GM12878 (cell line): ENCODE results near the gene FOXP1. TPM values are rescaled to one million over a fixed set of nuclear protein-coding genes. Genes with fewer than 3 reads are reported as not detected.

Experiments
- ATAC-seq: fragments of 200-7000 bp; cut with Tn5 transposase; 3 replicates; pipeline ENCODE4 v1.9.1; 2020; ENCODE audit warnings: mild to moderate bottlenecking, moderate library complexity
- BruUV-seq: library from RNA; stranded (reverse); fragments of 400-500 nt; replicated peaks from 2 replicates; lab custom pipeline; 2021; lab: Mats Ljungman, UMichigan
- CTCF ChIA-PET: fragments of 300-600 bp; sonication (Branson Sonifier 250); formaldehyde crosslinking; extraction: SDS; loops from one replicate; lab custom pipeline; 2021; ENCODE audit warnings: inconsistent platforms; lab: Yijun Ruan, JAX
- POLR2A ChIA-PET: fragments of 350-600 bp; formaldehyde crosslinking; extraction: SDS; loops from one replicate; lab custom pipeline; 2021; ENCODE audit warnings: inconsistent platforms; lab: Charles Lee
- RAD21 ChIA-PET: fragments of 300-600 bp; sonication (Branson Sonifier 250); formaldehyde crosslinking; loops from one replicate; lab custom pipeline; 2023; ENCODE audit warnings: antibody characterized with exemption; ENCODE audit not compliant: unreplicated experiment; lab: Charles Lee
- SMC1A ChIA-PET: fragments of 300-600 bp; sonication (Branson Sonifier 250); formaldehyde crosslinking; loops from one replicate; lab custom pipeline; 2023; ENCODE audit not compliant: unreplicated experiment, uncharacterized antibody; lab: Charles Lee
- DNase-seq: peaks from one replicate; pipeline ENCODE4 v3.0.0-alpha.2; 2011; ENCODE audit warnings: low read depth, low spot score
- FAIRE-seq: peaks from 3 replicates; lab custom pipeline; 2011; peaks lifted over from hg19 to GRCh38; lab: Jason Lieb, UNC
- H2AFZ ChIP-seq: 2 replicates; pipeline ENCODE4 v1.6.0; 2011; ENCODE audit warnings: low read depth, low read length, control low read depth; ENCODE audit not compliant: control insufficient read depth
- H3K27ac ChIP-seq: 2 replicates; pipeline ENCODE4 v1.5.1; 2011; ENCODE audit warnings: control low read depth; ENCODE audit not compliant: control insufficient read depth, insufficient read depth
- H3K27me3 ChIP-seq, 2 experiments: replicated peaks in 1 of 2; 2 replicates each; pipeline versions ENCODE4 v1.6.0 to v1.6.1; 2011; ENCODE audit warnings: low read length in 1 of 2; ENCODE audit not compliant: control insufficient read depth in 2 of 2, insufficient read depth in 2 of 2
- H3K36me3 ChIP-seq, 2 experiments: 2 replicates each; pipeline ENCODE4 v1.5.1; 2011; ENCODE audit warnings: low read length in 1 of 2; ENCODE audit not compliant: control insufficient read depth in 2 of 2, insufficient read depth in 2 of 2
- H3K4me1 ChIP-seq: 2 replicates; pipeline ENCODE4 v1.6.1; 2011; ENCODE audit warnings: mild to moderate bottlenecking, low read length, moderate library complexity, mixed read lengths; ENCODE audit not compliant: control insufficient read depth, insufficient read depth
- H3K4me2 ChIP-seq: 2 replicates; pipeline ENCODE4 v1.6.0; 2011; ENCODE audit warnings: control low read depth; ENCODE audit not compliant: control insufficient read depth, insufficient read depth
- H3K4me3 ChIP-seq: fragments of 200-600 bp; sonication (generic); 2 replicates; pipeline ENCODE4 v1.5.1; 2016
- H3K79me2 ChIP-seq: 2 replicates; pipeline ENCODE4 v1.6.0; 2011; ENCODE audit warnings: low read length; ENCODE audit not compliant: control insufficient read depth, insufficient read depth
- H3K9ac ChIP-seq: 2 replicates; pipeline ENCODE4 v1.8.0; 2011; ENCODE audit warnings: low read length, control low read depth, mixed read lengths; ENCODE audit not compliant: control insufficient read depth, insufficient read depth
- H3K9me3 ChIP-seq: replicated peaks from 3 replicates; pipeline ENCODE4 v1.5.1; 2011; ENCODE audit warnings: mild to moderate bottlenecking, low read length; ENCODE audit not compliant: control insufficient read depth, insufficient read depth
- H4K20me1 ChIP-seq: 2 replicates; pipeline ENCODE4 v1.6.0; 2011; ENCODE audit not compliant: control insufficient read depth, insufficient read depth
- ETV6 ChIP-seq, 2 experiments: fragments of 450-650 bp in 1 of 2; IDR thresholded peaks in 1 of 2; conservative IDR thresholded peaks in 1 of 2; 2 replicates each; pipeline ENCODE4 v1.6.1; 2014; ENCODE audit warnings: antibody characterized with exemption in 1 of 2, borderline replicate concordance in 1 of 2, low read depth in 1 of 2, mild to moderate bottlenecking in 1 of 2, moderate library complexity in 1 of 2
- SIX5 ChIP-seq: IDR thresholded peaks from 2 replicates; pipeline ENCODE4 v1.6.1; 2011; ENCODE audit warnings: mild to moderate bottlenecking, low read depth, low read length, moderate library complexity; ENCODE audit not compliant: severe bottlenecking
- TAF1 ChIP-seq: IDR thresholded peaks from 2 replicates; pipeline ENCODE4 v1.6.1; 2011; ENCODE audit warnings: mild to moderate bottlenecking, low read depth, low read length, borderline replicate concordance
- WGBS: methylation state at CpG from one replicate; pipeline ENCODE4 v1.1.6; 2016; ENCODE audit warnings: low lambda C conversion rate; ENCODE audit not compliant: insufficient replicate concordance, insufficient coverage; ENCODE audit errors: missing lambda C conversion rate; 5-methylcytosine and 5-hydroxymethylcytosine counted together
- in situ Hi-C: fragments of 300-500 bp; cut with MboI; formaldehyde crosslinking; loops from 9 replicates; pipeline ENCODE4 v1.14.3; 2018; ENCODE audit warnings: mixed read lengths
- intact Hi-C: fragments of 100-400 bp; cut with micrococcal nuclease; formaldehyde crosslinking; loops from one replicate; pipeline ENCODE4 v1.14.2; 2022; ENCODE audit not compliant: unreplicated experiment
- polyA plus RNA-seq, 11 experiments: library from polyadenylated mRNA; depleted of rRNA in 4 of 11; unstranded in 6 of 11; stranded (reverse) in 5 of 11; fragments of >200 nt; fragmentation: Nextera tagmentation in 4 of 11; fragmentation: Illumina TruSeq in 1 of 11; extraction: Ambion mirVana in 4 of 11; extraction: Trizol in 1 of 11; gene quantifications; 1 replicate in 1 of 11; 2 replicates in 10 of 11; pipeline versions ENCODE4 v1.2.1 to v1.2.3, GENCODE V29; 2011 to 2016; ENCODE audit warnings: inconsistent platforms in 2 of 11, missing spikeins in 2 of 11, low read depth in 1 of 11
- total RNA-seq, 4 experiments: library from RNA; depleted of rRNA in 3 of 4; stranded (reverse); fragments of >200 nt in 3 of 4; fragmentation: Illumina TruSeq in 1 of 4; extraction: Trizol in 1 of 4; gene quantifications; 2 replicates each; pipeline versions ENCODE4 v1.2.1 to v1.2.3, GENCODE V29; 2013 to 2021
- TF ChIP-seq, protein P1 (sequence below): fragments of 450-650 bp; formaldehyde crosslinking; IDR thresholded peaks from 2 replicates; pipeline ENCODE4 v1.4.0; 2022; ENCODE audit warnings: mild to moderate bottlenecking, moderate library complexity

The FOXP1 gene
- total and polyA plus RNA-seq, 10 of the 15 experiments (the other 5 are each of a cell fraction or from before 2014, with no cell fraction given), result 0.05 to 1.6 (median 0.20) TPM; not detected in 1

- no peaks in the 10 kb centered on the region for H4K20me1 ChIP-seq
- in situ Hi-C loops (loop anchor here (10.0 kb wide), 1 partner anchor 307 kb away; no protein-coding TSS in a partner anchor), intact Hi-C loops (loop anchor here (5.0 kb wide), 1 partner anchor 379 kb away; no protein-coding TSS in a partner anchor)
- H3K4me3 ChIP-seq, result no peak overlapping the region
- FAIRE-seq, result no peak
- no peaks in the 10 kb centered on the region for H3K79me2 ChIP-seq
- 74% methylated on average over 7 of the region's 7 CpGs for WGBS
- H3K27me3 ChIP-seq, result no peaks in the 10 kb centered on the region
- H2AFZ ChIP-seq, result peak overlapping the region; percentile 51; the same call in 1 of the 2 replicates
- no peak for ATAC-seq
- BruUV-seq, result no TSS peak
- H3K4me2 ChIP-seq, result peak overlapping the region; percentile 21
- RAD21 ChIA-PET, result interaction anchor here (1.7 kb wide), 1 partner anchor 19 kb away, joined by 3 read pairs; no protein-coding TSS in a partner anchor
- peak overlapping the region; percentile 14; the same call in 1 of the 2 replicates for H3K9ac ChIP-seq
- peaks cover 27% of the 10 kb centered on the region for H3K4me1 ChIP-seq
- SMC1A ChIA-PET, result interaction anchor here (0.7 to 2.1 kb wide), 2 partner anchors 14 to 16 kb away, joined by 4 to 6 read pairs; no protein-coding TSS in a partner anchor
- H3K36me3 ChIP-seq, result no peaks in the 10 kb centered on the region
- no peak for DNase-seq
- no peak for TF ChIP-seq ETV6 (conservative IDR thresholded peaks at IDR 0.05 in 1 of 2, IDR thresholded peaks at IDR 0.05 in 1 of 2; ENCODE audit: borderline replicate concordance in 1 of 2, low read depth in 1 of 2)
- TF ChIP-seq, protein P1, sequence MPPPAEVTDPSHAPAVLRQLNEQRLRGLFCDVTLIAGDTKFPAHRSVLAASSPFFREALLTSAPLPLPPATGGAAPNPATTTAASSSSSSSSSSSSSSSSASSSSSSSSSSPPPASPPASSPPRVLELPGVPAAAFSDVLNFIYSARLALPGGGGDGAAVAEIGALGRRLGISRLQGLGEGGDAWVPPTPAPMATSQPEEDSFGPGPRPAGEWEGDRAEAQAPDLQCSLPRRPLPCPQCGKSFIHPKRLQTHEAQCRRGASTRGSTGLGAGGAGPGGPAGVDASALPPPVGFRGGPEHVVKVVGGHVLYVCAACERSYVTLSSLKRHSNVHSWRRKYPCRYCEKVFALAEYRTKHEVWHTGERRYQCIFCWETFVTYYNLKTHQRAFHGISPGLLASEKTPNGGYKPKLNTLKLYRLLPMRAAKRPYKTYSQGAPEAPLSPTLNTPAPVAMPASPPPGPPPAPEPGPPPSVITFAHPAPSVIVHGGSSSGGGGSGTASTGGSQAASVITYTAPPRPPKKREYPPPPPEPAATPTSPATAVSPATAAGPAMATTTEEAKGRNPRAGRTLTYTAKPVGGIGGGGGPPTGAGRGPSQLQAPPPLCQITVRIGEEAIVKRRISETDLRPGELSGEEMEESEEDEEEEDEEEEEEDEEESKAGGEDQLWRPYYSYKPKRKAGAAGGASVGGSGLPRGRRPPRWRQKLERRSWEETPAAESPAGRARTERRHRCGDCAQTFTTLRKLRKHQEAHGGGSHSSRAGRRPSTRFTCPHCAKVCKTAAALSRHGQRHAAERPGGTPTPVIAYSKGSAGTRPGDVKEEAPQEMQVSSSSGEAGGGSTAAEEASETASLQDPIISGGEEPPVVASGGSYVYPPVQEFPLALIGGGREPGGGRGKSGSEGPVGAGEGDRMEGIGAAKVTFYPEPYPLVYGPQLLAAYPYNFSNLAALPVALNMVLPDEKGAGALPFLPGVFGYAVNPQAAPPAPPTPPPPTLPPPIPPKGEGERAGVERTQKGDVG (CRISPR knock-in tag), result 0 out of 2 replicates have a peak, but pooled peaks have one; percentile 18
- no peak for TF ChIP-seq TAF1
- no peak for TF ChIP-seq SIX5
- no peaks in the 10 kb centered on the region for H3K9me3 ChIP-seq
- CTCF ChIA-PET, result no interaction called here
- H3K27ac ChIP-seq, result peak overlapping the region; percentile 61
- POLR2A ChIA-PET, result no interaction called here
Observed at GRCh38 chr3:71391361-71391760, 192.2 kb downstream of the FOXP1 start.
